Effector memory CD4-positive, alpha-beta T cell (primary cell): ENCODE measurements around the gene SEC31A.
"Not testable (repeated sequence)": the region's sequence is repeated elsewhere in the genome, so short reads cannot be mapped to it uniquely, and the experiment has no call there.

ENCODE experiments used
- DNase-seq, 3 donors: peaks; one replicate each; pipeline ENCODE4 v3.0.0-alpha.2; 2020
- H3K27ac ChIP-seq: 2 replicates; pipeline ENCODE4 v1.7.0; 2013; ENCODE audit warnings: mild to moderate bottlenecking, low read length, moderate library complexity; ENCODE audit not compliant: insufficient read depth, poor library complexity, severe bottlenecking
- H3K27me3 ChIP-seq: replicated peaks from 2 replicates; pipeline ENCODE4 v1.7.0; 2013; ENCODE audit warnings: mild to moderate bottlenecking, low read length; ENCODE audit not compliant: insufficient read depth, control insufficient read depth, poor library complexity, severe bottlenecking
- H3K36me3 ChIP-seq: 2 replicates; pipeline ENCODE4 v1.7.0; 2013; ENCODE audit warnings: mild to moderate bottlenecking, low read length, moderate library complexity; ENCODE audit not compliant: control insufficient read depth, insufficient read depth
- H3K4me1 ChIP-seq: 2 replicates; pipeline ENCODE4 v1.7.0; 2013; ENCODE audit warnings: low read length, mild to moderate bottlenecking; ENCODE audit not compliant: control insufficient read depth, insufficient read depth, poor library complexity, severe bottlenecking
- H3K4me3 ChIP-seq: 2 replicates; pipeline ENCODE4 v1.7.0; 2013; ENCODE audit warnings: low read length, low read depth, mild to moderate bottlenecking; ENCODE audit not compliant: insufficient read depth, poor library complexity, severe bottlenecking
- H3K9me3 ChIP-seq: 2 replicates; pipeline ENCODE4 v1.7.0; 2013; ENCODE audit warnings: mild to moderate bottlenecking, low read length, moderate library complexity; ENCODE audit not compliant: control insufficient read depth

The SEC31A gene

DNA sequence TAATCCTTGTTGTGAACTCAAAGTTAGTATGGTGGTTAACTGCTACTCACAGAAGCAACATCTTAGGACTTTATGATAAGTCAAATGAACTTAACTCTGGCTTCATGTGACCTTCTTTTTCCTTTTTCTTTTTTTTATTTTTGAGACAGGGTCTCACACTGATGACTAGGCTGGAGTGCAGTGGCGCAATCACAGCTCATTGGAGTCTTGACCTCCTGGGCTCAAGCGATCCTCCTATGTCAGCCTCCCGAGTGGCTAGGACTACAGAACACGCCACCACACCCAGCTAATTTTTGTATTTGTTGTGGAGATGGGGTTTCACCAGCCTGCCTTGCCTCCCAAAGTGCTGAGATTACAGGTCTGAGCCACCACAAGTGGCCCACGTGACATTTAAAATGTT lies 22.4 kb downstream of the SEC31A start:
- Histone ChIP-seq H3K4me1 (no peaks in the 10 kb centered on the region), H3K36me3 (peaks cover 47% of the 10 kb centered on the region)

DNA sequence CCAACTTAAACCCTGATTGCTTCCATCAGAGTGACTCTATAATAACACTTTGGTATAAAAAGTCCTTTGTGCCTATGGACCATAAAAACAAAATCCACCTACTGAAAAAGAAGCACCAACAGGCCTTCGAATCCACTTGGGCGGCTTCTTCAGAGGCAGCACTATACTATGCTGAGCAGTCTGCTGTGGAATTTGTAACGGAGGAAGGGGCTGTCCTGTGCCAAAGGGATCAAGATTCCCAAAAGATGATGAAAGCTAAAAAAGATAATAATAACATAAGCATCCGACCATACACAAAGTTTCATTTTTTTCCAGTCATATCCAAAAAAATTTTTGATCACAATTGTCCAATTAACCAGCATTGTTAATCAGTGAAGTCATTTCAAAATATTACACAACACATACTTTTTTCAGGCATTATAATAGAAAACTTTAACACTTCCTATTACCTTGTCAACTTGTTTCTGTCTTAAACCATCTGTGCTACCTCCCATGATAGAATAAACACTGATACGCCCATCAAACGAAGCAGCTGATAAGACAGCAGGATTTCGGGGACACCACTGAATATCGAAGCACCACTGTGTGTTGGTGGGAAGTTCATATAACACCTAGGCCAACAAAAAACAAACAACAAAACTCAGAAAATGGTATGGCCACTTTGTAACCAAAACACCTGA lies 24.1 kb downstream of the SEC31A start:
- H3K36me3 ChIP-seq = peaks cover 39% of the 10 kb centered on the region
- H3K27ac ChIP-seq = no peak overlapping the region
- no peak for DNase-seq
- H3K27me3 ChIP-seq = no peaks in the 10 kb centered on the region
- no peaks in the 10 kb centered on the region for H3K4me1 ChIP-seq
- no peaks in the 10 kb centered on the region for H3K9me3 ChIP-seq
- H3K4me3 ChIP-seq = no peak overlapping the region

More for the DNA sequence above, 22.4 kb downstream of the SEC31A start:
- Histone ChIP-seq H3K9me3 (no peaks in the 10 kb centered on the region), H3K4me3 (no peak overlapping the region), H3K27me3 (no peaks in the 10 kb centered on the region), H3K27ac (no peak overlapping the region)
- DNase-seq = no peak

DNA sequence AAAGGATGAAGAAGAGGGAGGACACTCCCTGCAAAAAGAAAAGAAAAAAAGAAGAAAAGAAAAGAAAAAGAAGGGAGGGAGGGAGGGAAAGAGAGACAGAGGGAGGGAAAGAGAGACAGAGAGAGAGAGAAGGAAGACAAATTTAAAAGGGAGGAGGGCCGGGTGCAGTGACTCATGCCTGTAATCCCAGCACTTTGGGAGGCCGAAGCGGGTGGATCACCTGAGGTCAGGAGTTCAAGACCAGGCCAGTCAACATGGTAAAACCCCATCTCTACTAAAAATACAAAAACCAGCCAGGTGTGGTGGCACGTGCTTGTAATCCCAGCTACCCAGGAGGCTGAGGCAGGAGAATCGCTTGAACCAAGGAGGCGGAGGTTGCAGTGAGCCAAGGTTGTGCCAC lies 24.9 kb downstream of the SEC31A start:
- peaks cover 31% of the 10 kb centered on the region for H3K36me3 ChIP-seq
- DNase-seq, H3K9me3 ChIP-seq, H3K27ac ChIP-seq, H3K4me1 ChIP-seq, H3K27me3 ChIP-seq, H3K4me3 ChIP-seq: not testable (repeated sequence)

DNA sequence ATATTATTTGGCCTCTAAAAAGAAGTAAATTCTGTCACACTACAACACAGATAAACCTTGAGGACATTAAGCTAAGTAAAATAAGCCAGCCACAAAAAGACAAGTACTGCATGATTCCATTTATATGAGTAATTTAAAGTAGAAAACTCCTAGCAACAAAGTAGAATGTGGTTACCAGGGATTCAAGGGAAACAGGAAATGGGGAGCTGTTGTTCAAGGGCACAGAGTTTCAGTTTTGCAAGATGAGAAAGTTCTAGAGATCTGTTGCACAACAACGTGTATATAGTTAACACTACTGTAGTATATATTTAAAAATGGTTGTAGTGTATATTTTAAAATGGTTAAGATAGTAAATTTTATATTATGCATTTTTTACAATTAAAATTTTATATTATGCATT lies 25.4 kb downstream of the SEC31A start:
- H3K36me3 ChIP-seq = peaks cover 26% of the 10 kb centered on the region
- H3K27ac ChIP-seq = no peak overlapping the region
- DNase-seq = no peak
- H3K4me1 ChIP-seq = no peaks in the 10 kb centered on the region
- no peaks in the 10 kb centered on the region for H3K27me3 ChIP-seq
- no peaks in the 10 kb centered on the region for H3K9me3 ChIP-seq
- H3K4me3 ChIP-seq = no peak overlapping the region

DNA sequence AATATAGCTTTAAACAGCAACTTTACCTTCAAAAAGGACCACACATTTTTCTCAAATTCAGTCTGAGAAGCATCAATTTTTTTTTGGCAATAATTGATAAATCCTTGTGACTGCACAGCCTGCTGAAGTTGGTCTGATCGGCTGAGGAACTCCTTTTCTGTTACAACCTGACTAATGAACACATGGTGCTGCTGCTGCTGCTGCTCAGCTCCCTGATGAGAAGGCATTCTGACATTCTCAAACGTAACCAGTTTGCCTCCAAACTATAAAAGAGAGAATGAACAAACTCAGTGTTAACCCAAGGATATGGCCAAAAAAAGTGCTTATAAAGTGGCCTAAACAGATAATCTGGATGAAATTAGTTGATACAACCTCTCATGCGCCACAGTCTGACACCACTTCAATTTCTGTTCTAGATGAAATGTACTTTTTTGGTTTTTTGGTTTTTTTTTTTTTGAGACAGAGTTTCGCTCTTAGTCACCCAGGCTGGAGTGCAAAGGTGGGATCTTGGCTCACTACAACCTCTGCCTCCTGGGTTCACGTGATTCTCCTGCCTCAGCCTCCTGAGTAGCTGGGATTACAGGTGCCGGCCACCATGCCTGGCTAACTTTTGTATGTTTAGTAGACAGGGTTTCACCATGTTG lies 26.5 kb downstream of the SEC31A start:
- H3K4me3 ChIP-seq = no peak overlapping the region
- H3K36me3 ChIP-seq = peaks cover 16% of the 10 kb centered on the region
- H3K27me3 ChIP-seq = no peaks in the 10 kb centered on the region
- H3K27ac ChIP-seq = no peak overlapping the region
- H3K9me3 ChIP-seq = no peaks in the 10 kb centered on the region
- no peaks in the 10 kb centered on the region for H3K4me1 ChIP-seq
- DNase-seq = no peak

DNA sequence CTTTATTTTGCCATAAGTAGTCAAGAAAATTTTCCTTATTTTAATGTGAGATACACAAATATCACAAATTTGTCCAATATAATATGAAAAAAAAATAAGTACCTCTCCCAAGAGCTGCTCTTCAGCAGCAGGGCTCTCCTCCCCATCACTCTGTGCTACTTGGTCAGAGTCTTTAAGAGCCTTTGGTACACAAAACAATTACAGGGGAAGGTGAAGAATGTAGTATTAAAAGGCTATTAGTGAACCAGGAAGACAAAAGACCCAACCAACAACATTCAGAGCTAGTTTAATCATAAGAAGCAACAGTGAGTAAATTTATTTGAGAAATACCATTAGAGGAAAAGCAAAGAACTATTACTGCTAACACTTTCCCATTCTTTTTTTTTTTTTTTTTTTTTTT lies 29.4 kb downstream of the SEC31A start:
- Histone ChIP-seq H3K36me3 (peaks cover 22% of the 10 kb centered on the region), H3K4me1 (no peaks in the 10 kb centered on the region)
- no peak for DNase-seq

DNA sequence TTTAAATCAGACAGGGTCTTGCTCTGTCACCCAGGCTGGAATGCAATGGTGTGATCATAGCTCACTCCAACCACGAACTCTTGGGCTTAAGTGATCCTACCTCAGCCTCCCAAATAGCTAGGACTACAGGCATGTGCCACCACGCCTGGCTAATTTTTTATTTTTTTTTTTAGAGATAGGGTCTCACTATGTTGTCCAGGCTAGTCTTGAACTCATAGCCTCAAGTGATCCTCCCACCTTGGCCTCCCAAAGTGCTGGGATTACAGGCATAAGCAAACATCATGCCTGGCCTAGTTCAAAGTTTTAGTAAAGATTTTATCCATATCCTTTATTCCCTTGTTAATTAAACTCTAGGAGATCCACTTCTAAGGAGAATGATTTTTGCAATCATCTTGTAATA lies 30.5 kb downstream of the SEC31A start:
- not testable (repeated sequence) for DNase-seq

More for the DNA sequence above, 29.4 kb downstream of the SEC31A start:
- Histone ChIP-seq H3K9me3 (no peaks in the 10 kb centered on the region), H3K27ac (no peak overlapping the region), H3K27me3 (no peaks in the 10 kb centered on the region), H3K4me3 (no peak overlapping the region)

DNA sequence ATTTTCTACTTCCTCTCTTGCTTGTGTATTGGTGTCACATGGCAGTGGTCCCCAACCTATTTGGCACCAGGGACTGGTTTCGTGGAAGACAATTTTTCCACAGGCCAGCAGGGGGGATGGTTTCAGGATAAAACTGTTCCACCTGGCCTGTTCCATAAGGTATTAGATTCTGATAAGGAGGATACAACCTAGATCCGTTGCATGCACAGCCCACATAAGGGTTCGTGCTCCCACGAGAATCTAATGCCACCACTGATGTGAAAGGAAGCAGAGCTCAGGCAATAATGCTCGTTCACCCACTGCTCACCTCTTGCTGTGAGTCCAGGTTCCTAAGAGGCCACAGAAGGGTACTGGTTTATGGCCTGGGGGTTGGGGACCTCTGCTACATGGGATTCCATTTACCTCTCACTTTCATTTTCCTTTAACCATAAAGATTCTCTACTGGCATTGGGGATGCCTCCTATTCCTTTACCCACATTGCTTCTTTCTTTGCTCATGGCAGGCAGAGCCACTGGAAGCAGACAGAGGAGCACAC lies 38.1 kb downstream of the SEC31A start:
- Histone ChIP-seq H3K27ac (no peak overlapping the region), H3K4me3 (no peak overlapping the region), H3K4me1 (no peaks in the 10 kb centered on the region), H3K9me3 (no peaks in the 10 kb centered on the region), H3K36me3 (peaks cover 69% of the 10 kb centered on the region), H3K27me3 (no peaks in the 10 kb centered on the region)
- DNase-seq = no peak

More for the DNA sequence above, 30.5 kb downstream of the SEC31A start:
- not testable (repeated sequence) for H3K4me1 ChIP-seq, H3K9me3 ChIP-seq, H3K4me3 ChIP-seq, H3K27me3 ChIP-seq, H3K27ac ChIP-seq
- peaks cover 23% of the 10 kb centered on the region for H3K36me3 ChIP-seq

DNA sequence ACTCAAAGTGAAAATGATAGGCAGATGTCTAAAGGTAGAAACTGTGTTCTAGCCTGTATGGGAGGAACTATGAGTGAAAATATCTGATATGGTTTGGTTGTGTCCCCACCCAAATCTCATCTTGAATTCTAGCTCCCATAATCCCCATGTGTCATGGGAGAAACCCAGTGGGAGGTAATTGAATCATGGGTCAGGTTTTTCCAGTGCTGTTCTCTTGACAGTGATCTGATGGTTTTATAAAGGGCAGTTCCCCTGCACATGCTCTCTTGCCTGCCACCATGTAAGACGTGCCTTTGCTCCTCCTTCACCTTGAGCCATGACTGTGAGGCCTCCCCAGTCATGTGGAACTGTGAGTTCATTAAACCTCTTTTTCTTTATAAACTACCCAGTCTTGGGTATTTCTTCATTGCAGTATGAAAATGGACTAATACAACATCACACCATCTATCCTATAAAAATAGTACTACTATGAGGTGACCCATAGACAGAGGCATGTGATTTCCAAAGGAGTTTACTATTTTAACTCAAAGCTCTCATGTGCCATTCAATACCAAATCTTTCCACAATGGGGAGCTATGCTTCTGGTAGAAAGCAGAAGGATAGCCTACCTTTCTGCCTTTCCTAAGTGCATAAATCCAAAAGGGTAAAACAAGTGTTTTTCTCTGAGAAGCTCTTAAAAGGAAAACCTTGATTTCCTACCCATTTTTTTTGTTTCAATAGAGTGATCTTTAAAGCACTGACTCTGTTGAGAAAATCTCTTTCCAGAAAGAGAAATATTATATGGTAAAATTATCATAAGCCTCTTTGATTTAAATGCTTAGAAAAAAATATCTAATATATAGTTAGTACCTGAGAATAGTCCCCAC lies 38.8 kb downstream of the SEC31A start:
- H3K27me3 ChIP-seq = no peaks in the 10 kb centered on the region
- no peaks in the 10 kb centered on the region for H3K9me3 ChIP-seq
- H3K27ac ChIP-seq = no peak overlapping the region
- DNase-seq = no peak
- peaks cover 71% of the 10 kb centered on the region for H3K36me3 ChIP-seq
- H3K4me1 ChIP-seq = no peaks in the 10 kb centered on the region
- no peak overlapping the region for H3K4me3 ChIP-seq
